Ovary (tissue), 9 donors: ENCODE measurements around the gene RFTN2. TPM values are rescaled to one million over a fixed set of nuclear protein-coding genes. Genes with fewer than 3 reads are reported as not detected.

Experiments
- DNase-seq, 5 donors: peaks; one replicate each; pipeline ENCODE4 v3.0.0-alpha.2; 2019 to 2020
- H3K27ac ChIP-seq, 2 donors: fragments of 200-600 bp; one replicate each; pipeline versions ENCODE4 v1.5.1 to v1.8.0; 2019 to 2022
- H3K27me3 ChIP-seq: fragments of 200-600 bp; one replicate; pipeline ENCODE4 v1.8.0; 2022
- H3K36me3 ChIP-seq: fragments of 200-600 bp; sonication (generic); one replicate; pipeline ENCODE4 v1.5.1; 2019
- H3K4me1 ChIP-seq: one replicate; pipeline ENCODE4 v1.8.1; 2013; ENCODE audit warnings: mild to moderate bottlenecking, moderate library complexity; ENCODE audit not compliant: insufficient read depth
- H3K4me3 ChIP-seq: fragments of 200-600 bp; sonication (generic); one replicate; pipeline ENCODE4 v1.5.1; 2017
- H3K9me3 ChIP-seq, 2 donors: fragments of 200-600 bp in 1 of 2; sonication (generic) in 1 of 2; one replicate each; pipeline versions ENCODE4 v1.5.1 to v1.8.1; 2013 to 2019; ENCODE audit warnings: mild to moderate bottlenecking in 1 of 2, moderate library complexity in 1 of 2
- CTCF ChIP-seq, 3 donors: fragments of 450-650 bp in 2 of 3; fragments of 200-600 bp in 1 of 3; IDR thresholded peaks; one replicate each; pipeline versions ENCODE4 v1.5.1 to v1.8.0; 2016 to 2022; ENCODE audit warnings: antibody characterized with exemption in 3 of 3, mild to moderate bottlenecking in 1 of 3
- EP300 ChIP-seq: sonication (generic); formaldehyde crosslinking; IDR thresholded peaks from one replicate; pipeline ENCODE4 v1.6.1; 2017; ENCODE audit warnings: antibody characterized with exemption
- POLR2A ChIP-seq: fragments of 450-650 bp; IDR thresholded peaks from one replicate; pipeline ENCODE4 v1.6.1; 2017; ENCODE audit warnings: antibody characterized with exemption, mild to moderate bottlenecking, moderate library complexity
- WGBS, 3 donors: extraction: QIAGEN DNeasy Blood & Tissue Kit in 1 of 3; methylation state at CpG; one replicate each; pipeline versions ENCODE4 v1.1.5 to v1.1.7; 2013 to 2017; 5-methylcytosine and 5-hydroxymethylcytosine counted together
- intact Hi-C, 4 donors: fragments of 100-400 bp; cut with DNase I; formaldehyde crosslinking; loops; one replicate each; pipeline versions ENCODE4 v1.11.0 to v1.15.1; 2022 to 2023
- polyA plus RNA-seq, 2 donors: library from polyadenylated mRNA; stranded (reverse); fragments of 200-250 nt in 1 of 2; fragments of 350-450 nt in 1 of 2; fragmentation: Illumina TruSeq in 1 of 2; extraction: RNeasy Lipid Tissue Mini Kit (QIAGEN cat#74804) in 1 of 2; gene quantifications; one replicate each; pipeline ENCODE4 v1.2.3, GENCODE V29; 2013 to 2014
- total RNA-seq, 7 donors: library from RNA; depleted of rRNA in 2 of 7; stranded (reverse); fragments of >200 nt in 2 of 7; fragmentation: NEBNext Ultra II Directional in 3 of 7; extraction: Animal tissue kit (Norgen Biotek cat#: 25700) in 3 of 7; gene quantifications; one replicate each; pipeline versions ENCODE4 v1.1.0 to v1.2.4, GENCODE V29; 2016 to 2023
- donor health status: DM: no; HTN: no; CAD: no; lungs with moderate emphysema.
- donor health status: DM: no; HTN: no; CAD: no.
- donor health status: Bipolar disorder and iron deficiency.
- donor health status: DM: yes; HTN: yes; CAD: no.
- donor health status: DM: no; HTN: no; CAD: no.
- donor health status: DM: yes; HTN: yes; CAD: no.

Gene RFTN2
- total and polyA plus RNA-seq, 9 donors = 8.1 to 22.1 (median 13.4) TPM

- Histone ChIP-seq H3K9me3 (no peaks in the 10 kb centered on the region), H3K27me3 (no peaks in the 10 kb centered on the region), H3K27ac (no peak overlapping the region), H3K36me3 (no peaks in the 10 kb centered on the region), H3K4me1 (no peaks in the 10 kb centered on the region), H3K4me3 (no peak overlapping the region)
- no peak for TF ChIP-seq EP300
- intact Hi-C loops = no loop called here
- DNase-seq = no peak
- 77 to 85% (median 80%) methylated on average over 5 of the region's 5 CpGs for WGBS, 3 donors
Measured at GRCh38 chr2:197548582-197548981, 126.8 kb downstream of the RFTN2 start.

- Histone ChIP-seq H3K27ac (no peak overlapping the region), H3K4me3 (no peak overlapping the region), H3K36me3 (no peaks in the 10 kb centered on the region), H3K9me3 (no peaks in the 10 kb centered on the region), H3K27me3 (no peaks in the 10 kb centered on the region), H3K4me1 (no peaks in the 10 kb centered on the region)
- intact Hi-C loops = no loop called here
- no peak for DNase-seq
- TF ChIP-seq POLR2A (no peak), CTCF (IDR thresholded peaks at IDR 0.05) (no peak)
- WGBS, 3 donors = 88 to 92% (median 90%) methylated on average over 5 of the region's 5 CpGs
Measured at GRCh38 chr2:197547163-197547900, 128.1 kb downstream of the RFTN2 start.

GRCh38 chr2:197543206-197543605, 132.2 kb downstream of the RFTN2 start:
- no peak for DNase-seq
- H3K4me3 ChIP-seq = no peak overlapping the region
- intact Hi-C loops = no loop called here
- H3K9me3 ChIP-seq = no peaks in the 10 kb centered on the region
- H3K4me1 ChIP-seq = no peaks in the 10 kb centered on the region
- TF ChIP-seq CTCF (IDR thresholded peaks at IDR 0.05) (no peak), EP300 (no peak), POLR2A (no peak)
- no peak overlapping the region for H3K27ac ChIP-seq
- 81 to 89% (median 83%) methylated on average over 3 of the region's 3 CpGs for WGBS, 3 donors
- no peaks in the 10 kb centered on the region for H3K36me3 ChIP-seq
- H3K27me3 ChIP-seq = no peaks in the 10 kb centered on the region

GRCh38 chr2:197539734-197540133, 135.7 kb downstream of the RFTN2 start:
- TF ChIP-seq POLR2A = no peak
- TF ChIP-seq EP300 = no peak
- TF ChIP-seq CTCF (IDR thresholded peaks at IDR 0.05) = no peak
- Histone ChIP-seq H3K4me1 (no peaks in the 10 kb centered on the region), H3K27me3 (no peaks in the 10 kb centered on the region), H3K36me3 (no peaks in the 10 kb centered on the region), H3K27ac (no peak overlapping the region), H3K4me3 (no peak overlapping the region), H3K9me3 (no peaks in the 10 kb centered on the region)
- intact Hi-C loops = no loop called here
- WGBS, 3 donors = 80 to 84% (median 82%) methylated on average over 1 of the region's 1 CpG
- DNase-seq = no peak

GRCh38 chr2:197538412-197538811, 137.0 kb downstream of the RFTN2 start:
- H3K4me3 ChIP-seq = no peak overlapping the region
- H3K27ac ChIP-seq = no peak overlapping the region
- no peaks in the 10 kb centered on the region for H3K4me1 ChIP-seq
- intact Hi-C loops = no loop called here
- WGBS, 3 donors = 40 to 55% (median 42%) methylated on average over 2 of the region's 2 CpGs
- no peak for DNase-seq
- H3K36me3 ChIP-seq = no peaks in the 10 kb centered on the region
- TF ChIP-seq EP300 = no peak
- no peak for TF ChIP-seq POLR2A
- no peak for TF ChIP-seq CTCF (IDR thresholded peaks at IDR 0.05)
- H3K9me3 ChIP-seq = no peaks in the 10 kb centered on the region
- H3K27me3 ChIP-seq = no peaks in the 10 kb centered on the region
